Measurements from ENCODE around the gene CEP44. TPM values are rescaled to one million over a fixed set of nuclear protein-coding genes. Genes with fewer than 3 reads are reported as not detected.

CEP44 gene
- total and polyA plus RNA-seq, 2 experiments from 2014 or later, result 6.1 to 8.1 TPM

GRCh38 chr4:174340714-174341113 lies 57.0 kb downstream of the CEP44 start:
- Histone ChIP-seq H3F3A (ENCODE audit: insufficient read depth) (peaks cover 6% of the 10 kb centered on the region), H3K9me2 (ENCODE audit: insufficient read depth) (no peaks in the 10 kb centered on the region), H4K20me1 (ENCODE audit: insufficient read depth) (no peaks in the 10 kb centered on the region), H2AFZ (no peak overlapping the region), H3K4me2 (ENCODE audit: unreplicated experiment) (peak overlapping the region; percentile 26), H3K4me1 (ENCODE audit: insufficient read depth) (peaks cover 12% of the 10 kb centered on the region), H3K27me3 (replicated peaks; ENCODE audit: insufficient read depth) (no peaks in the 10 kb centered on the region), H3K9me3 (ENCODE audit: low read depth) (no peaks in the 10 kb centered on the region), H3K36me3 (ENCODE audit: low read depth) (no peaks in the 10 kb centered on the region), H3K27ac (0 out of 2 replicates have a peak overlapping the region, but pooled peaks have one; percentile 21), H3K9ac (no peak overlapping the region), H3K79me2 (ENCODE audit: insufficient read depth) (no peaks in the 10 kb centered on the region), H3K4me3 (no peak overlapping the region)
- 1 to 2% methylated on average over 2 of the region's 2 CpGs for WGBS, 2 experiments (ENCODE audit: low coverage in 1 of 2, low lambda C conversion rate in 2 of 2, missing lambda C conversion rate in 2 of 2)
- DNase-seq, result peak; percentile 67
- in situ Hi-C loops (cut with MboI), result no loop called here
- TF ChIP-seq EZH2 (IDR thresholded peaks at IDR 0.05; ENCODE audit: insufficient read depth, poor library complexity, severe bottlenecking) (no peak), EZH2phosphoT487 (IDR thresholded peaks at IDR 0.05; ENCODE audit: insufficient read depth, low read depth) (no peak)

- in situ Hi-C loops (cut with MboI), result no loop called here
- H3K9me2 ChIP-seq (ENCODE audit: insufficient read depth), result no peaks in the 10 kb centered on the region
- H3K27ac ChIP-seq, result no peak overlapping the region
- no peak overlapping the region for H3K4me3 ChIP-seq
- TF ChIP-seq EZH2phosphoT487 (IDR thresholded peaks at IDR 0.05; ENCODE audit: insufficient read depth, low read depth) (no peak), EZH2 (IDR thresholded peaks at IDR 0.05; ENCODE audit: insufficient read depth, poor library complexity, severe bottlenecking) (no peak)
- H2AFZ ChIP-seq, result no peak overlapping the region
- WGBS, 2 experiments (ENCODE audit: low coverage in 1 of 2, low lambda C conversion rate in 2 of 2, missing lambda C conversion rate in 2 of 2), result 93 to 97% methylated on average over 1 of the region's 1 CpG
- H3K4me2 ChIP-seq (ENCODE audit: unreplicated experiment), result no peak overlapping the region
- no peaks in the 10 kb centered on the region for H3K79me2 ChIP-seq (ENCODE audit: insufficient read depth)
- no peak for DNase-seq
- peaks cover 2% of the 10 kb centered on the region; the same call in 1 of the 2 replicates for H3K27me3 ChIP-seq (replicated peaks; ENCODE audit: insufficient read depth)
- H3K9me3 ChIP-seq (ENCODE audit: low read depth), result no peaks in the 10 kb centered on the region
- H3K36me3 ChIP-seq (ENCODE audit: low read depth), result no peaks in the 10 kb centered on the region
- H3K9ac ChIP-seq, result no peak overlapping the region
- no peaks in the 10 kb centered on the region for H3F3A ChIP-seq (ENCODE audit: insufficient read depth)
- H4K20me1 ChIP-seq (ENCODE audit: insufficient read depth), result no peaks in the 10 kb centered on the region
- H3K4me1 ChIP-seq (ENCODE audit: insufficient read depth), result no peaks in the 10 kb centered on the region
These were observed 65.4 kb downstream of the CEP44 start for GRCh38 chr4:174349156-174349555.

GRCh38 chr4:174352061-174352819 lies 68.5 kb downstream of the CEP44 start:
- Histone ChIP-seq H3K79me2 (ENCODE audit: insufficient read depth) (no peaks in the 10 kb centered on the region), H3K27ac (no peak overlapping the region), H3K36me3 (ENCODE audit: low read depth) (no peaks in the 10 kb centered on the region), H3K4me3 (no peak overlapping the region), H3F3A (ENCODE audit: insufficient read depth) (no peaks in the 10 kb centered on the region), H3K9me2 (ENCODE audit: insufficient read depth) (no peaks in the 10 kb centered on the region), H3K4me1 (ENCODE audit: insufficient read depth) (no peaks in the 10 kb centered on the region), H4K20me1 (ENCODE audit: insufficient read depth) (no peaks in the 10 kb centered on the region), H3K4me2 (ENCODE audit: unreplicated experiment) (no peak overlapping the region), H3K27me3 (replicated peaks; ENCODE audit: insufficient read depth) (peaks cover 2% of the 10 kb centered on the region; the same call in 1 of the 2 replicates), H3K9me3 (ENCODE audit: low read depth) (no peaks in the 10 kb centered on the region), H2AFZ (no peak overlapping the region), H3K9ac (no peak overlapping the region)
- 77 to 85% methylated on average over 5 of the region's 5 CpGs for WGBS, 2 experiments (ENCODE audit: low coverage in 1 of 2, low lambda C conversion rate in 2 of 2, missing lambda C conversion rate in 2 of 2)
- no peak for DNase-seq
- in situ Hi-C loops (cut with MboI), result loop anchor here (25.0 kb wide), 1 partner anchor 1185 kb away; no protein-coding TSS in a partner anchor
- no peak for TF ChIP-seq EZH2 (IDR thresholded peaks at IDR 0.05; ENCODE audit: insufficient read depth, poor library complexity, severe bottlenecking)
- no peak for TF ChIP-seq EZH2phosphoT487 (IDR thresholded peaks at IDR 0.05; ENCODE audit: insufficient read depth, low read depth)

- Histone ChIP-seq H3K4me3 (no peak overlapping the region), H3K9ac (no peak overlapping the region), H3K27ac (no peak overlapping the region), H3K36me3 (ENCODE audit: low read depth) (no peaks in the 10 kb centered on the region), H3K4me1 (ENCODE audit: insufficient read depth) (peaks cover 22% of the 10 kb centered on the region), H3K27me3 (replicated peaks; ENCODE audit: insufficient read depth) (no peaks in the 10 kb centered on the region), H3K9me2 (ENCODE audit: insufficient read depth) (no peaks in the 10 kb centered on the region), H2AFZ (no peak overlapping the region), H3K9me3 (ENCODE audit: low read depth) (no peaks in the 10 kb centered on the region), H4K20me1 (ENCODE audit: insufficient read depth) (no peaks in the 10 kb centered on the region), H3K79me2 (ENCODE audit: insufficient read depth) (no peaks in the 10 kb centered on the region), H3K4me2 (ENCODE audit: unreplicated experiment) (no peak overlapping the region), H3F3A (ENCODE audit: insufficient read depth) (peaks cover 12% of the 10 kb centered on the region)
- in situ Hi-C loops (cut with MboI), result loop anchor here (25.0 kb wide), 1 partner anchor 1180 kb away; no protein-coding TSS in a partner anchor
- TF ChIP-seq EZH2 (IDR thresholded peaks at IDR 0.05; ENCODE audit: insufficient read depth, poor library complexity, severe bottlenecking), result no peak
- TF ChIP-seq EZH2phosphoT487 (IDR thresholded peaks at IDR 0.05; ENCODE audit: insufficient read depth, low read depth), result no peak
- DNase-seq, result peak; percentile 45
- WGBS, 2 experiments (ENCODE audit: low coverage in 1 of 2, low lambda C conversion rate in 2 of 2, missing lambda C conversion rate in 2 of 2), result 90 to 93% methylated on average over 4 of the region's 4 CpGs
These were observed 73.6 kb downstream of the CEP44 start for GRCh38 chr4:174357321-174357720.

Data from GM23248 (cell line).